OCI-LY1 (cell line): ENCODE data around the gene FZD7.

Experiments
- EZH2 ChIP-seq: fragments of 200-600 bp; sonication (generic), shearing (Covaris generic); IDR thresholded peaks from 2 replicates; pipeline ENCODE4 v1.8.0; 2017; ENCODE audit warnings: borderline replicate concordance, mixed run types, mild to moderate bottlenecking, antibody characterized with exemption, low read length, moderate library complexity, mixed read lengths
- TF ChIP-seq, protein P1 (sequence below): fragments of 200-600 bp; sonication (generic), shearing (Covaris generic); IDR thresholded peaks from 2 replicates; pipeline ENCODE4 v1.5.1; 2017; ENCODE audit warnings: mild to moderate bottlenecking, antibody characterized with exemption, low read length, moderate library complexity, mixed read lengths

DNA sequence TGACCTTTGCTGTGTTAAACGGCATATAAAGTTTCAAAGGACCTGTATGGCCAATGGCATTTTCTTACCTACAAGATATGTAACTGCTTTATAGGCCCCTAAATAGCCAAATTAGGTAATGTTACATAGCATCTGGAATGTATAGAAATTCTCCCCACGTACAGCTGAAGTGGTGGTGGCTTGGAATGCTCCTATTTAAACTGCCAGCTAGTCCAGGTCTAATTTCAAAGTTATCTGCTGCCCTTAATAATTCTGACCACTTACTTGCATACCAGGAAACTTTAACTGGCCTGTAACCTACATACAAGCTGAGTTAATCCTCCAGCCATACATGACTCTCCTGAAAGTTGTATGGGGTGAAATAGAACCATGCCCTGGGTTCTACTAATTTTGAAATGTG lies 40.7 kb downstream of the FZD7 start:
- TF ChIP-seq, protein P1, sequence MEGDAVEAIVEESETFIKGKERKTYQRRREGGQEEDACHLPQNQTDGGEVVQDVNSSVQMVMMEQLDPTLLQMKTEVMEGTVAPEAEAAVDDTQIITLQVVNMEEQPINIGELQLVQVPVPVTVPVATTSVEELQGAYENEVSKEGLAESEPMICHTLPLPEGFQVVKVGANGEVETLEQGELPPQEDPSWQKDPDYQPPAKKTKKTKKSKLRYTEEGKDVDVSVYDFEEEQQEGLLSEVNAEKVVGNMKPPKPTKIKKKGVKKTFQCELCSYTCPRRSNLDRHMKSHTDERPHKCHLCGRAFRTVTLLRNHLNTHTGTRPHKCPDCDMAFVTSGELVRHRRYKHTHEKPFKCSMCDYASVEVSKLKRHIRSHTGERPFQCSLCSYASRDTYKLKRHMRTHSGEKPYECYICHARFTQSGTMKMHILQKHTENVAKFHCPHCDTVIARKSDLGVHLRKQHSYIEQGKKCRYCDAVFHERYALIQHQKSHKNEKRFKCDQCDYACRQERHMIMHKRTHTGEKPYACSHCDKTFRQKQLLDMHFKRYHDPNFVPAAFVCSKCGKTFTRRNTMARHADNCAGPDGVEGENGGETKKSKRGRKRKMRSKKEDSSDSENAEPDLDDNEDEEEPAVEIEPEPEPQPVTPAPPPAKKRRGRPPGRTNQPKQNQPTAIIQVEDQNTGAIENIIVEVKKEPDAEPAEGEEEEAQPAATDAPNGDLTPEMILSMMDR: no peak
- TF ChIP-seq EZH2: no peak
